HG03108 (cell line): ENCODE measurements around the gene THPO.

Source experiments
- ATAC-seq: cut with Tn5 transposase; IDR thresholded peaks from one replicate; pipeline ENCODE4 v1.9.1; 2021; ENCODE audit warnings: moderate library complexity; ENCODE audit not compliant: unreplicated experiment

THPO gene

GRCh38 chr3:184368116-184368515, 9.9 kb downstream of the THPO start:
- ATAC-seq = no peak

- no peak for ATAC-seq
Measured at GRCh38 chr3:184366619-184367289, 11.3 kb downstream of the THPO start.

GRCh38 chr3:184362668-184363546, 15.1 kb downstream of the THPO start:
- ATAC-seq = peak; percentile 88

GRCh38 chr3:184361932-184362667, 15.9 kb downstream of the THPO start:
- ATAC-seq = no peak

- peak; percentile 43 for ATAC-seq
Measured at GRCh38 chr3:184361532-184361931, 16.5 kb downstream of the THPO start, which contains the start of the genes CLCN2 and POLR2H. Gene CLCN2 (minus strand): TSS chr3:184361605. CDS start chr3:184361479, 126 bp downstream. Gene POLR2H (plus strand): TSS chr3:184361710. CDS start chr3:184363493, 1,783 bp downstream.

- no peak for ATAC-seq
Measured at GRCh38 chr3:184360929-184361531, 17.0 kb downstream of the THPO start.

- ATAC-seq = no peak
Measured at GRCh38 chr3:184360070-184360928, 17.7 kb downstream of the THPO start.

GRCh38 chr3:184359610-184360009, 18.4 kb downstream of the THPO start:
- no peak for ATAC-seq

GRCh38 chr3:184358921-184359350, 19.1 kb downstream of the THPO start:
- ATAC-seq = no peak

GRCh38 chr3:184358124-184358767, 19.8 kb downstream of the THPO start:
- ATAC-seq = no peak

GRCh38 chr3:184357248-184358123, 20.5 kb downstream of the THPO start:
- ATAC-seq = no peak

- no peak for ATAC-seq
Measured at GRCh38 chr3:184355261-184356040, 22.6 kb downstream of the THPO start.

GRCh38 chr3:184354754-184355153, 23.3 kb downstream of the THPO start:
- no peak for ATAC-seq

GRCh38 chr3:184354121-184354728, 23.8 kb downstream of the THPO start:
- ATAC-seq = no peak

GRCh38 chr3:184353546-184353941, 24.5 kb downstream of the THPO start:
- no peak for ATAC-seq

GRCh38 chr3:184352897-184353545, 25.0 kb downstream of the THPO start:
- ATAC-seq = no peak
